ENCODE results near the gene PAX8.

The PAX8 gene

DNA sequence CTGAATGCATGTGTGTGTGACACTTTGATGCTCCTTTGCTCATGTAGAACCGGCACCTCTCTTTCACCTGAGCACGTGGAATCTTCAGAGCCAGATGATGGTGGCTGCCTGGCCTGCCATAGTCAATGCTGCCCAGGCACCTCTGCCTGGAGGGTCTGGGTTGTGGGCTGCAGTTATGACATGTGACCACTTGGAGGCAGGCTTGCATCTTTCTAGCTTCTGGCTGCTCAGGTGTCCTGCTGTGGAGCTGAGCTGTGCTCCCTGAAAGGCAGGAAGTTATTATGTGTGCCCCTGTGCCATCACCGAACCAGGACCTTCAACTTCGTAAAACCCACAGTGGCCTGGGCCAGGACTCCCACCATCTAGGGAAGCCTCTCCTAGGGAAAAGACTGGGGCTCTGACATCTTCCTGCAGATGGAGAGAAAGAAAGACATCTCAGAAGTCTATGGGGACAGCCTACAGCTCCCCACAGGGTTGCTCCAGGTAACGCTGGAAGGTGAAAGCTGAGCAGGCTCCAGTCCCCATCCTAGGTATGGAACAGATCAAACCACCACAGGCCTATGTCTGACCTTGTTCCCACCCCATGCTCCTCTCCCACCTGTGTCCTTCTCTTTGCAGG lies 74.7 kb downstream of the PAX8 start:
- DNase-seq (ENCODE audit: low spot score): peak; percentile 95

GRCh38 chr2:113203217-113203530 lies 75.5 kb downstream of the PAX8 start:
- DNase-seq (ENCODE audit: low spot score): no peak

DNA sequence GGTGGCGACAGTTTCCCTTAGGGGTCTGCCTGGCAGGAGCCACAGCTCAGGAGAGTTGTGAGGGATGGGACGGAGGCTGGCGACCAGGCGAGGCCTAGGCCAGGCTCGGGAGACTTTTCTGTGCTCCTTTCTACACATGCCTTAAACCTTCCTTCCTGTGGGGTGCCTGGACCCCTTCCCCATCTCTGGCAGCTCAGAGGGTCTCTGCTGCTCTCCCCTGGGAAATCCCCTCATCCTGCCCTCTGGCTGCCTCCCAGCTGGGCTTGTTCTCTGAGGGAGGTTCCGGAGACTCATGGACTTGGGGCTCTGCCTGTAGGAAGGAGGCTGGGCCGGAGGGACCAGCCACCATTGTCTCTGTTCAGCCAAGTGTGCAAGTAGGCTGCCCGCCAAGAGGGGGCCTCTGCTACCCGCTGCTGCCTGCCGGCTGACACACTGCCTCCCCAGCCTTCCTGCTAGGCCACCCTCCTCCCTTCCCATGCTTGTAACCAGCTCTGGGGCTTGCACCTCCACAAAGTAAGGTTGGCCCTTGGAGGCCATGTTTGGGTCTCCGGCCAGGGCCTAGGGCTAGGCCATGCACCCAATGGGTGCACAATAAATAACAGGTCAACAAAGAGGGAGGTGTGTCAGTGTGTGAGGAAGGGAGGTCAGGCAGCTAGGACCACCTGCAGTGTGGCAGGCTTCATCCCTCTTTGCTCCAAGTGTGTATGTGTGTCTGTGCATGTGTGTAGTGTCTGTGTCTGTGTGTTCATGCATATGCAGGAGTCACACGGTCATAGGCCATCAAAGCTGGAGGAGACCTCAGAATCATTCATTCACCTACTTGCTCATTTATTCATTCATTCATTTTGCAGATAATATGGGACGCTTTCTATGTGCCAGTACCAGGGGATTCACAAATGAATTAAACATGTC lies 76.2 kb downstream of the PAX8 start:
- no peak for DNase-seq (ENCODE audit: low spot score)

GRCh38 chr2:113201496-113202304 lies 77.0 kb downstream of the PAX8 start:
- no peak for DNase-seq (ENCODE audit: low spot score)

- DNase-seq (ENCODE audit: low spot score): no peak
Observed at GRCh38 chr2:113200736-113201490, 77.8 kb downstream of the PAX8 start.

GRCh38 chr2:113200236-113200635 lies 78.5 kb downstream of the PAX8 start:
- no peak for DNase-seq (ENCODE audit: low spot score)

DNA sequence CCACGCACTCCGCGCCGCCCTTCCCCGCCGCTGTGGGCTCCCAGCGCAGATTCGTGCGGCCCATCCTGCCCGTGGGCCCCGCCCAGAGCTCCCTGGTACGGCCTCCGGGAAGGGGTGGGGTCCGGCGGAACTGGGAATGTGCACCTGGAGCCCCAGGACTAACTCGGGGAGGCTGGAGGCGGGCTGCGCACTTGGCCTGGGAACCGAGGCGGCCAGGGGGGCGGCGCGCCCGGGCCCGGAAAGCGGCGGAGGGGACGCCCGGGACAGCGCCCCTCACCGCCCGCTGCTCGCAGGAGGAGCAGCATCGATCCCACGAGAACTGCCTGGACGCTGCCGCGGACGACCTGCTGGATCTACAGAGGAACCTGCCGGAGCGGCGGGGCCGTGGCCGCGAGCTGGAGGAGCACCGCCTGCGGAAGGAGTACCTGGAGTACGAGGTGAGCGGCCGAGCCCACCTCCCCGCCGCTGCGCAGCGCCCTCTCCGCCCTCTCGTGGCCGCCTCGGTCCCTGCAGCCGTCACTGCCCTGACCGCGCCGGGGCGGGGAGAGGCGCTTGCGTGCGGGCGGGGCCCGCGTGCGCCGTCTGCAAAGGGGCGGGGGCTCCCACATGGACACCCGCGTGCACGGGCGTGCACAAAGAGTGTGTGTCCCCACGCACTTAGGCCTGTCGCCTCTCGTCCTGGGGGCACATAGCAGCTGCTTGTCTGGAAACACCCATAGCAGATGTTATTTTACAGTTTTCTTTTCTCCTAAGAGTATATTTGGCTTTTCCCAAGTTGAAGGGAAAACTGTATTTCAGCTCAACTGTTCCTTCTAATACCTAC lies 79.7 kb downstream of the PAX8 start:
- peak; percentile 85 for DNase-seq (ENCODE audit: low spot score)

- DNase-seq (ENCODE audit: low spot score): no peak
Observed at GRCh38 chr2:113198048-113198789, 80.5 kb downstream of the PAX8 start.

DNA sequence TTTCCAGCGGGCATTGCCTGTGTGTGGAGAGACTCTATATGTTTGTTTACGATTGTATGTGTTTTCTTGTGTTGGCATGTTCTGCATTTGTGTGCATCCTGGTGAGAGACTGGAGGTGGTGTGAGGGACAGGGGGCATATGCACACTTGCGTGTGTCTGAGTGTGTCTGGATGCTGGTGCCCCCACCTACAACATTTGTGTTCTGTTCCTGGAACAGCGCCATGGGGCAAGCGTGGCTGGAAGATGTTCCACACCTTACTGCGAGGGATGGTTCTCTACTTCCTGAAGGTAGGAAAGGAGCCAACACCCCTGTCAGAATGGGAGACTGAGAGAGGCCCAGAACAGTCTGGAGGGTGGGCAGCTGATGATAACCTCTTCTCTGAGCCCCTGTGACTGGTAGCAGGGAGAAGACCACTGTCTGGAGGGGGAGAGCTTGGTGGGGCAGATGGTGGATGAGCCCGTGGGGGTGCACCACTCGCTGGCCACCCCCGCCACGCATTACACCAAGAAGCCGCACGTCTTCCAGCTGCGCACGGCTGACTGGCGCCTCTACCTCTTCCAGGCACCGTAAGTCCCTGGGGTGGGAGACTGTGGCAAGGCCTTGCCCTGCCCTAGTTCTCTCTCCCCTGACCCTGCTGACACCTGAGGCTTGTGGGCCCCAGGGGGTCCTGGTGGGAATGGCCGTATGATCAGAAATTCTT lies 81.2 kb downstream of the PAX8 start:
- no peak for DNase-seq (ENCODE audit: low spot score)

- no peak for DNase-seq (ENCODE audit: low spot score)
Observed at GRCh38 chr2:113196839-113197238, 81.9 kb downstream of the PAX8 start.

- DNase-seq (ENCODE audit: low spot score): no peak
Observed at GRCh38 chr2:113195923-113196501, 82.7 kb downstream of the PAX8 start.

DNA sequence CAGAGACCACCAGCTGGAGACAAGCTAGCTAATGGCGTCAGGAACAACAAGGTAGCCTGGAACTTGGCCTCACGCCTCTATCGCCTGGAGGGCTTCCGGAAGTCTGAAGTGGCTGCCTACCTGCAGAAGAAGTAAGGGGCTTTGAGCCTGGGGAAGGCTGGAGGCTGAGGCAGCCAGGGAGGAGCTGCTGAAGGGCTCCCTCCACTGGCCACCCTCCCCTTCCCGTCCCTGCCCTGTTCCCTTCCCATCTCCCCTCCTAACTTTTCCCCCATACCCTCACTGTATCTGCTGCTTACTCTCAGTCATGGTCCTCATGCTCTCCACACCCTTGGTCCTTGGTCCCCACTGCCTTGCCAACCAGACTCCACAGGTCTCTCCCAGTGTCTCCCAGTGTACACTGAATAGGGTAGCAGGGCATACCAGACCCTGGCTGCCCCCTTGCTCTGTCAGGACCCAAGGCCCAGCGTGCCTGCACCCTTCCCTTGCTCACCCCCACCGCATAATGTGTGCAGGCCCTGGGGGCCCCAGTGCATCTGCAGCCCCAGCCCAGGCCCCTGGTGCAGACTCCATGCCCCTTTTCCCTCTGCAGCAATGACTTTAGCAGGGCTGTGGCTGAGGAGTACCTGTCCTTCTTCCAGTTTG lies 86.1 kb downstream of the PAX8 start:
- no peak for DNase-seq (ENCODE audit: low spot score)

DNA sequence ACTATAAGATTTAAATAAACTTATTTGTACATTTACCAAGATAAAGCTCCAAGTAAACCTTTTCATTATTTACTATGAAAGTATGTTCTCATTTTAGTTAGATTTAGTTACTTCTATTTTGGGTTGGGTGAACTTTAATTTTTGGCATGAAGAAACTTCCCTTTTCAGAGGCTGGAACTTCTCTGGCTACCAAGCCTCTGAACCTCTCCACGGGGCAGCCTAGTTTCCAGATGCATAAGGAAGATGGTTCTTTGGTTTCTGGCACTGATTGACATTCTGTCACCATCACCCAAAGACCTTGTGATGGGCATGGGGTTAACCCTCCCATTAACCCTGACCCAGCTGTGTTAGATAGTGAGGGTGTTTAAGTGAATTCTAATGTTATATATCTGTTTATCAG lies 87.8 kb downstream of the PAX8 start:
- DNase-seq (ENCODE audit: low spot score): no peak

- DNase-seq (ENCODE audit: low spot score): no peak
Observed at GRCh38 chr2:113187771-113188170, 91.0 kb downstream of the PAX8 start.

- no peak for DNase-seq (ENCODE audit: low spot score)
Observed at GRCh38 chr2:113186433-113186796, 92.3 kb downstream of the PAX8 start.

DNA sequence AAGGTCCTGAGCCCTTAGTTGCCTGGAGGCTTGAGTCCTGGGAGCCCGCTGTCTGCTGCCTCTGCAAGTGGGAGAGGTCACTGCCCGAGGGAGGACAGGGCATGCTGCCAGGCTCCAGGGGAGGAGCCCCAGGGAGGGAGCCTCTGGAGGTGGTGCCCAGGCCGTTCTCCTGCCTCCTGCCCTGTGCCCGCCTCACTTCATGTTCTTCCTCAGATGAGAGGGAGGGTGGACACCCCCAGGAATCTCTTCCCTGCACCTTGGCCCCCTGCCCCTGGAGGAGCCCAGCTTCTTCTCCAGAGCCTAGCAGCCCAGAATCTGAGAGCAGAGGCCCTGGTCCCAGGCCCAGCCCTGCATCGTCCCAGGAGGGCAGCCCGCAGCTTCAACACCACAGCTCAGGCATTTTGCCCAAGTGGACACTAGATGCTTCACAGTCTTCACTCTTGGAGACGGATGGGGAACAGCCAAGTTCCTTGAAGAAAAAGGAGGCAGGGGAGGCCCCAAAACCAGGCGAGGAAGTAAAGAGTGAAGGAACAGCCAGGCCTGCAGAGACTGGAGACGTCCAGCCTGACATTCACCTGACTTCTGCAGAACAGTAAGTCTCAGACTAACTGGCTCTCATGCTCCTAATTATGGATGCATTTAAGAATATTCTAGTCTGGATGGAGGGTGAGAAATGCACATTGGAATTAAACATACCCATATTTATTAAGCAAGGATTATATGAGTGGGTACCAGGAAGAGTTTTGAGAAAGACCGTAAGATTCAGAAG lies 92.9 kb downstream of the PAX8 start:
- DNase-seq (ENCODE audit: low spot score): no peak

- no peak for DNase-seq (ENCODE audit: low spot score)
Observed at GRCh38 chr2:113184531-113185230, 94.0 kb downstream of the PAX8 start.

DNA sequence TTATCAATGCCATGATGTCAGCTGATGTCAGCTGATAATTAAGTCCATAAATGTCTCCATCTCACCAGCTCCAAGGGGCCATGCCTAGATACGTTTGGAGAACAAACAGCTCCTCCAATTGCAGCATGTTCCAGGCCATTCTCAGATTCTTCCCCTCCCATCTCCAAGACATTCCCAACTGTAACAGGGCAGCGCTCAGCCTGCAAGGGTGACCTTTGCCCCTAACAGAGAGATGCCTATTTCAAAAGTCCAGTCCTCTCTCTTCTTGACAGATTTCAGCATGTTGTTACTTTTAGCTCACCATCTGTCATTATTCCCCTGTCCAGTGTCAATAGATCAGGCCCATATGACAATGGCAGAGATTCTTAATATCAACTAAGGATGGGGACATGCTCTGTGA lies 95.0 kb downstream of the PAX8 start:
- DNase-seq (ENCODE audit: low spot score): no peak

Data from HuH-7 (cell line).